IPS-18a (cell line): ENCODE results near the gene KRT9.

ENCODE experiments used
- H3K27ac ChIP-seq: one replicate; pipeline ENCODE4 v1.5.1; 2013; ENCODE audit warnings: low read length
- H3K27me3 ChIP-seq: one replicate; pipeline ENCODE4 v1.6.1; 2013; ENCODE audit warnings: mild to moderate bottlenecking, low read length; ENCODE audit not compliant: control insufficient read depth, insufficient read depth
- H3K36me3 ChIP-seq: one replicate; pipeline ENCODE4 v1.6.1; 2013; ENCODE audit warnings: low read depth, low read length; ENCODE audit not compliant: control insufficient read depth
- H3K4me1 ChIP-seq: one replicate; pipeline ENCODE4 v1.6.1; 2013; ENCODE audit warnings: low read depth, low read length; ENCODE audit not compliant: control insufficient read depth
- H3K4me3 ChIP-seq: one replicate; pipeline ENCODE4 v1.5.1; 2013; ENCODE audit warnings: low read length
- H3K9ac ChIP-seq: one replicate; pipeline ENCODE4 v1.6.1; 2013; ENCODE audit warnings: mild to moderate bottlenecking, low read length, moderate library complexity
- H3K9me3 ChIP-seq: one replicate; pipeline ENCODE4 v1.6.1; 2013; ENCODE audit warnings: low read depth, low read length; ENCODE audit not compliant: control insufficient read depth

KRT9 gene

GRCh38 chr17:41530062-41531048 lies 41.5 kb downstream of the KRT9 start:
- no peak overlapping the region for H3K4me3 ChIP-seq
- H3K9ac ChIP-seq: no peak overlapping the region
- no peaks in the 10 kb centered on the region for H3K9me3 ChIP-seq
- peaks cover 16% of the 10 kb centered on the region for H3K4me1 ChIP-seq
- H3K27ac ChIP-seq: no peak overlapping the region
- no peaks in the 10 kb centered on the region for H3K27me3 ChIP-seq
- H3K36me3 ChIP-seq: no peaks in the 10 kb centered on the region

- no peaks in the 10 kb centered on the region for H3K9me3 ChIP-seq
- no peak overlapping the region for H3K27ac ChIP-seq
- H3K4me1 ChIP-seq: peaks cover 16% of the 10 kb centered on the region
- H3K27me3 ChIP-seq: no peaks in the 10 kb centered on the region
- H3K4me3 ChIP-seq: no peak overlapping the region
- peaks cover 7% of the 10 kb centered on the region for H3K36me3 ChIP-seq
- H3K9ac ChIP-seq: no peak overlapping the region
These were observed 42.4 kb downstream of the KRT9 start for GRCh38 chr17:41529491-41529915.

- Histone ChIP-seq H3K36me3 (peaks cover 12% of the 10 kb centered on the region), H3K9me3 (no peaks in the 10 kb centered on the region), H3K9ac (no peak overlapping the region), H3K4me1 (peaks cover 16% of the 10 kb centered on the region), H3K27me3 (no peaks in the 10 kb centered on the region), H3K27ac (no peak overlapping the region), H3K4me3 (no peak overlapping the region)
These were observed 42.9 kb downstream of the KRT9 start for GRCh38 chr17:41528959-41529353.

- Histone ChIP-seq H3K4me3 (peak overlapping the region; percentile 87), H3K9me3 (no peaks in the 10 kb centered on the region), H3K4me1 (peaks cover 16% of the 10 kb centered on the region), H3K27me3 (no peaks in the 10 kb centered on the region), H3K36me3 (peaks cover 24% of the 10 kb centered on the region), H3K9ac (peak overlapping the region; percentile 80), H3K27ac (peak overlapping the region; percentile 27)
These were observed 44.5 kb downstream of the KRT9 start for GRCh38 chr17:41527063-41528023.

- peaks cover 24% of the 10 kb centered on the region for H3K36me3 ChIP-seq
- H3K4me3 ChIP-seq: no peak overlapping the region
- no peaks in the 10 kb centered on the region for H3K9me3 ChIP-seq
- H3K9ac ChIP-seq: no peak overlapping the region
- no peak overlapping the region for H3K27ac ChIP-seq
- no peaks in the 10 kb centered on the region for H3K27me3 ChIP-seq
- peaks cover 9% of the 10 kb centered on the region for H3K4me1 ChIP-seq
These were observed 47.6 kb downstream of the KRT9 start for GRCh38 chr17:41524261-41524660.

GRCh38 chr17:41523787-41524186 lies 48.1 kb downstream of the KRT9 start:
- Histone ChIP-seq H3K4me3 (no peak overlapping the region), H3K9me3 (no peaks in the 10 kb centered on the region), H3K27me3 (no peaks in the 10 kb centered on the region), H3K36me3 (peaks cover 24% of the 10 kb centered on the region), H3K27ac (no peak overlapping the region), H3K4me1 (peaks cover 5% of the 10 kb centered on the region), H3K9ac (no peak overlapping the region)

DNA sequence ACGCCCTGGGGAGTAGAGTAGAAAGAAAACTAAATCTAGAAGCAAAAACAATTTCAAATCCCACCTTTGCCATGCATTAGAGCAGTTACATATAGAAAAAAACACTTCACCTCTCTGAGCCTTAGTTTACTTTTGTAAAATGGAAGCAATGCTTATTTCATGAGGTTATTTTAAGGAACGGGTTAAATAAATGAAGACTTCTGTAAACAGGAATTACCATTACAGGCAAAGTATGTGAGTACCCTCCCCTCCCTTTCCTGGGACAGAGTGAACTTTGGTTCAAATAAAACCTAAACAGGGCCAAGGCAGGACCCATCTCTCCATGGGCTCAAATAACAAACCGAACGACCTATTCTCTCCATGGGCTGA lies 48.6 kb downstream of the KRT9 start:
- H3K36me3 ChIP-seq: peaks cover 24% of the 10 kb centered on the region
- H3K4me1 ChIP-seq: no peaks in the 10 kb centered on the region
- no peaks in the 10 kb centered on the region for H3K9me3 ChIP-seq
- H3K27ac ChIP-seq: no peak overlapping the region
- H3K4me3 ChIP-seq: no peak overlapping the region
- H3K9ac ChIP-seq: no peak overlapping the region
- no peaks in the 10 kb centered on the region for H3K27me3 ChIP-seq

DNA sequence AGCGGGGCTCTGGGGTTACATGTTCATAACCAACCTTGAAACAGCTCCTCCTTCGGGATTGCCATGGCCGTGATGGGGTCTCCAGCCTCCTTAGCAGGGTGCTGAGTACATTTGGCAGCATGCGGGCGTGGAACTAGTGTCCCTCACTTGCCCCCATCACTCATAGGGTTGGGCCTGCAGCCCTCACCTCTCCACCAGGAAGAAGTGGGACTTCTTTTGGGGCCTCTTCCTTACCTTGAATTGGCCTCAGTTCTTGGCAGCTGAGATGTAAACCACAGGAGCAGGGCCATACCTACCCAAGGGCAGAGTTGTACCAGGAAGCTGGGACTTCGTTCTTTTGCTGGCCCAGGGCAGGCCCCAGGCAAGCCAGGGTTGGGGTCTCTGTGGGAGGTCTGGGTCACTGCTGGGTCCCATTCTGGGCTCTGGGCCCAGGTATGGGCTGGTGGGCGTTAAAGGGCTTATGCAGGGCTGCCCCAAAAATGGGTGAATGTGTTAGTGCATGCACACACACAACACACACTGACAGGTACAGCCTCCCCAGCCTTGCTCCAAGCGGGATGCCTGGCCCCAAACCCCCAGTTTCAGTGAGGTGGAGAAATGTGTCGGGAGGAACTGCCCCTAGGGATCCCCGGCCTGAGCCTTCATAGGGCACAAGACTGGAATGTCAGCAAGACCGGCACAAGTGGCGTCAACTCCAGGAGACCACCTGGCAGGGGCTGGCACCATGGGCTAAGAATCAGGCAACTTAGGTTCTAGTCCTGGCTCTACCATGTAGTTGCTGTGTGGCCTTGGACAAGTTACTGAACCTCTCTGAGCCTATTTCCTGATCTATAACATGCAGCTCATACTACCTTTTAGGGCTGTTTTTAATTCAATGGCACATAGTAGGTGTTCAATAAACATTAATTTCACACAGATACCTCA lies 49.3 kb downstream of the KRT9 start:
- Histone ChIP-seq H3K27ac (no peak overlapping the region), H3K4me1 (no peaks in the 10 kb centered on the region), H3K9me3 (no peaks in the 10 kb centered on the region), H3K4me3 (no peak overlapping the region), H3K9ac (no peak overlapping the region), H3K36me3 (peaks cover 24% of the 10 kb centered on the region), H3K27me3 (no peaks in the 10 kb centered on the region)

- Histone ChIP-seq H3K27ac (no peak overlapping the region), H3K9ac (no peak overlapping the region), H3K36me3 (peaks cover 24% of the 10 kb centered on the region), H3K9me3 (no peaks in the 10 kb centered on the region), H3K4me3 (no peak overlapping the region), H3K4me1 (no peaks in the 10 kb centered on the region), H3K27me3 (no peaks in the 10 kb centered on the region)
These were observed 50.1 kb downstream of the KRT9 start for GRCh38 chr17:41521574-41522261.

- H3K9me3 ChIP-seq: no peaks in the 10 kb centered on the region
- H3K9ac ChIP-seq: no peak overlapping the region
- H3K27me3 ChIP-seq: no peaks in the 10 kb centered on the region
- no peak overlapping the region for H3K4me3 ChIP-seq
- H3K36me3 ChIP-seq: peaks cover 24% of the 10 kb centered on the region
- no peaks in the 10 kb centered on the region for H3K4me1 ChIP-seq
- no peak overlapping the region for H3K27ac ChIP-seq
These were observed 50.9 kb downstream of the KRT9 start for GRCh38 chr17:41520821-41521521.
